ENCODE results near the gene NDEL1.

NDEL1 gene

GRCh38 chr17:8459107-8459506, 23.4 kb downstream of the NDEL1 start:
- Histone ChIP-seq H3K9me3 (ENCODE audit: control insufficient read depth, low read length) (no peaks in the 10 kb centered on the region), H2AK5ac (ENCODE audit: low read length, severe bottlenecking) (no peak overlapping the region), H3K14ac (ENCODE audit: low read length in 2 of 2) (no peak overlapping the region), H3K9ac (ENCODE audit: low read length) (no peak overlapping the region), H2BK120ac (ENCODE audit: low read depth, low read length) (no peak overlapping the region), H2BK5ac (ENCODE audit: low read depth, low read length, poor library complexity, severe bottlenecking) (no peak overlapping the region), H3K27ac (ENCODE audit: low read length, poor library complexity, severe bottlenecking) (no peak overlapping the region), H3K23ac (ENCODE audit: low read length in 2 of 2) (no peak overlapping the region), H3K79me1 (replicated peaks; ENCODE audit: low read length, poor library complexity, severe bottlenecking) (peaks cover 32% of the 10 kb centered on the region), H2BK15ac (ENCODE audit: low read depth, poor library complexity, severe bottlenecking) (no peak overlapping the region), H4K91ac (ENCODE audit: low read length) (no peak overlapping the region), H3K4me1 (ENCODE audit: control insufficient read depth, insufficient read depth, low read depth, low read length) (no peaks in the 10 kb centered on the region), H3K4me3 (ENCODE audit: insufficient read depth in 1 of 2, low read depth in 1 of 2, low read length in 2 of 2) (no peak overlapping the region), H3K4ac (ENCODE audit: low read depth in 1 of 2, low read length in 2 of 2) (no peak overlapping the region), H3K36me3 (ENCODE audit: control insufficient read depth in 1 of 2, insufficient read depth in 2 of 2, low read depth in 1 of 2, low read length in 2 of 2) (peaks cover 45 to 95% of the 10 kb centered on the region in 2 experiments), H3K4me2 (ENCODE audit: low read length, poor library complexity, severe bottlenecking) (no peak overlapping the region), H2AFZ (ENCODE audit: low read depth, low read length) (no peak overlapping the region), H3K27me3 (ENCODE audit: control insufficient read depth in 1 of 2, insufficient read depth in 1 of 2, low read length in 2 of 2) (no peaks in the 10 kb centered on the region), H4K8ac (ENCODE audit: low read length) (no peak overlapping the region), H3K18ac (ENCODE audit: low read depth in 1 of 2, low read length in 2 of 2) (no peak overlapping the region), H2BK12ac (ENCODE audit: low read length in 2 of 2) (no peak overlapping the region)
- 98% methylated on average over 3 of the region's 4 CpGs for WGBS
- DNase-seq = no peak

GRCh38 chr17:8459831-8460230, 24.1 kb downstream of the NDEL1 start:
- Histone ChIP-seq H3K9ac (ENCODE audit: low read length) (no peak overlapping the region), H4K8ac (ENCODE audit: low read length) (no peak overlapping the region), H3K9me3 (ENCODE audit: control insufficient read depth, low read length) (no peaks in the 10 kb centered on the region), H3K18ac (ENCODE audit: low read depth in 1 of 2, low read length in 2 of 2) (no peak overlapping the region), H2BK15ac (ENCODE audit: low read depth, poor library complexity, severe bottlenecking) (no peak overlapping the region), H3K4me3 (ENCODE audit: insufficient read depth in 1 of 2, low read depth in 1 of 2, low read length in 2 of 2) (no peak overlapping the region), H2BK12ac (ENCODE audit: low read length in 2 of 2) (no peak overlapping the region), H3K4me2 (ENCODE audit: low read length, poor library complexity, severe bottlenecking) (no peak overlapping the region), H3K36me3 (ENCODE audit: control insufficient read depth in 1 of 2, insufficient read depth in 2 of 2, low read depth in 1 of 2, low read length in 2 of 2) (peaks cover 49 to 94% of the 10 kb centered on the region in 2 experiments), H3K27ac (ENCODE audit: low read length, poor library complexity, severe bottlenecking) (no peak overlapping the region), H3K27me3 (ENCODE audit: control insufficient read depth in 1 of 2, insufficient read depth in 1 of 2, low read length in 2 of 2) (no peaks in the 10 kb centered on the region), H3K79me1 (replicated peaks; ENCODE audit: low read length, poor library complexity, severe bottlenecking) (peaks cover 36% of the 10 kb centered on the region), H2BK5ac (ENCODE audit: low read depth, low read length, poor library complexity, severe bottlenecking) (no peak overlapping the region), H2BK120ac (ENCODE audit: low read depth, low read length) (no peak overlapping the region), H2AFZ (ENCODE audit: low read depth, low read length) (no peak overlapping the region), H2AK5ac (ENCODE audit: low read length, severe bottlenecking) (no peak overlapping the region), H3K4me1 (ENCODE audit: control insufficient read depth, insufficient read depth, low read depth, low read length) (peaks cover under 1% of the 10 kb centered on the region), H3K23ac (ENCODE audit: low read length in 2 of 2) (no peak overlapping the region), H3K4ac (ENCODE audit: low read depth in 1 of 2, low read length in 2 of 2) (no peak overlapping the region), H3K14ac (ENCODE audit: low read length in 2 of 2) (no peak overlapping the region), H4K91ac (ENCODE audit: low read length) (no peak overlapping the region)
- DNase-seq = no peak
- 97% methylated on average over 3 of the region's 3 CpGs for WGBS

GRCh38 chr17:8462564-8462963, 26.9 kb downstream of the NDEL1 start:
- H3K36me3 ChIP-seq (ENCODE audit: control insufficient read depth in 1 of 2, insufficient read depth in 2 of 2, low read depth in 1 of 2, low read length in 2 of 2) = peaks cover 55 to 87% of the 10 kb centered on the region in 2 experiments
- no peak overlapping the region for H3K4me2 ChIP-seq (ENCODE audit: low read length, poor library complexity, severe bottlenecking)
- no peak overlapping the region for H4K8ac ChIP-seq (ENCODE audit: low read length)
- H3K18ac ChIP-seq (ENCODE audit: low read depth in 1 of 2, low read length in 2 of 2) = no peak overlapping the region
- no peaks in the 10 kb centered on the region for H3K27me3 ChIP-seq (ENCODE audit: control insufficient read depth in 1 of 2, insufficient read depth in 1 of 2, low read length in 2 of 2)
- H2BK15ac ChIP-seq (ENCODE audit: low read depth, poor library complexity, severe bottlenecking) = no peak overlapping the region
- H2AK5ac ChIP-seq (ENCODE audit: low read length, severe bottlenecking) = no peak overlapping the region
- no peak overlapping the region for H3K27ac ChIP-seq (ENCODE audit: low read length, poor library complexity, severe bottlenecking)
- no peak overlapping the region for H3K23ac ChIP-seq (ENCODE audit: low read length in 2 of 2)
- no peak for DNase-seq
- no peaks in the 10 kb centered on the region for H3K9me3 ChIP-seq (ENCODE audit: control insufficient read depth, low read length)
- WGBS = 100% methylated on average over 2 of the region's 5 CpGs
- H3K14ac ChIP-seq (ENCODE audit: low read length in 2 of 2) = no peak overlapping the region
- H4K91ac ChIP-seq (ENCODE audit: low read length) = no peak overlapping the region
- H3K4ac ChIP-seq (ENCODE audit: low read depth in 1 of 2, low read length in 2 of 2) = no peak overlapping the region
- no peak overlapping the region for H2BK120ac ChIP-seq (ENCODE audit: low read depth, low read length)
- no peak overlapping the region for H2BK5ac ChIP-seq (ENCODE audit: low read depth, low read length, poor library complexity, severe bottlenecking)
- no peak overlapping the region for H3K4me3 ChIP-seq (ENCODE audit: insufficient read depth in 1 of 2, low read depth in 1 of 2, low read length in 2 of 2)
- H2BK12ac ChIP-seq (ENCODE audit: low read length in 2 of 2) = no peak overlapping the region
- peaks cover 5% of the 10 kb centered on the region for H3K4me1 ChIP-seq (ENCODE audit: control insufficient read depth, insufficient read depth, low read depth, low read length)
- peak overlapping the region; percentile 69 for H3K9ac ChIP-seq (ENCODE audit: low read length)
- peaks cover 41% of the 10 kb centered on the region for H3K79me1 ChIP-seq (replicated peaks; ENCODE audit: low read length, poor library complexity, severe bottlenecking)
- no peak overlapping the region for H2AFZ ChIP-seq (ENCODE audit: low read depth, low read length)

- peaks cover 43% of the 10 kb centered on the region for H3K79me1 ChIP-seq (replicated peaks; ENCODE audit: low read length, poor library complexity, severe bottlenecking)
- peaks cover 5% of the 10 kb centered on the region for H3K4me1 ChIP-seq (ENCODE audit: control insufficient read depth, insufficient read depth, low read depth, low read length)
- no peak overlapping the region for H3K4me3 ChIP-seq (ENCODE audit: insufficient read depth in 1 of 2, low read depth in 1 of 2, low read length in 2 of 2)
- H2BK12ac ChIP-seq (ENCODE audit: low read length in 2 of 2) = no peak overlapping the region
- no peak overlapping the region for H3K4me2 ChIP-seq (ENCODE audit: low read length, poor library complexity, severe bottlenecking)
- H4K8ac ChIP-seq (ENCODE audit: low read length) = no peak overlapping the region
- DNase-seq = no peak
- H3K18ac ChIP-seq (ENCODE audit: low read depth in 1 of 2, low read length in 2 of 2) = no peak overlapping the region
- H2AFZ ChIP-seq (ENCODE audit: low read depth, low read length) = no peak overlapping the region
- H2BK120ac ChIP-seq (ENCODE audit: low read depth, low read length) = no peak overlapping the region
- no peak overlapping the region for H2AK5ac ChIP-seq (ENCODE audit: low read length, severe bottlenecking)
- H3K27ac ChIP-seq (ENCODE audit: low read length, poor library complexity, severe bottlenecking) = no peak overlapping the region
- no peak overlapping the region for H4K91ac ChIP-seq (ENCODE audit: low read length)
- WGBS = 92% methylated on average over 3 of the region's 5 CpGs
- H3K23ac ChIP-seq (ENCODE audit: low read length in 2 of 2) = no peak overlapping the region
- H3K36me3 ChIP-seq (ENCODE audit: control insufficient read depth in 1 of 2, insufficient read depth in 2 of 2, low read depth in 1 of 2, low read length in 2 of 2) = peaks cover 57 to 87% of the 10 kb centered on the region in 2 experiments
- H2BK5ac ChIP-seq (ENCODE audit: low read depth, low read length, poor library complexity, severe bottlenecking) = no peak overlapping the region
- H3K4ac ChIP-seq (ENCODE audit: low read depth in 1 of 2, low read length in 2 of 2) = no peak overlapping the region
- no peaks in the 10 kb centered on the region for H3K27me3 ChIP-seq (ENCODE audit: control insufficient read depth in 1 of 2, insufficient read depth in 1 of 2, low read length in 2 of 2)
- H3K14ac ChIP-seq (ENCODE audit: low read length in 2 of 2) = no peak overlapping the region
- no peak overlapping the region for H2BK15ac ChIP-seq (ENCODE audit: low read depth, poor library complexity, severe bottlenecking)
- peak overlapping the region; percentile 69 for H3K9ac ChIP-seq (ENCODE audit: low read length)
- no peaks in the 10 kb centered on the region for H3K9me3 ChIP-seq (ENCODE audit: control insufficient read depth, low read length)
Observed at GRCh38 chr17:8463099-8463498, 27.4 kb downstream of the NDEL1 start.

Data from mesenchymal stem cell (in vitro differentiated cells and primary cell).